Stimulated activated CD4-positive, alpha-beta T cell treated with anti-CD3 and anti-CD28 coated beads, Interleukin-4, amount 100 ng/mL, for 24 hours (primary cell): ENCODE results near the gene SPRING1.
A peak's percentile ranks its signal among the peaks of the same experiment; 100 is the strongest.

ENCODE experiments used
- DNase-seq: peaks from one replicate; pipeline ENCODE4 v3.0.0-alpha.2; 2020

Gene SPRING1

GRCh38 chr12:116708826-116709756 is 28.8 kb downstream of the SPRING1 start:
- DNase-seq = peak; percentile 46

DNA sequence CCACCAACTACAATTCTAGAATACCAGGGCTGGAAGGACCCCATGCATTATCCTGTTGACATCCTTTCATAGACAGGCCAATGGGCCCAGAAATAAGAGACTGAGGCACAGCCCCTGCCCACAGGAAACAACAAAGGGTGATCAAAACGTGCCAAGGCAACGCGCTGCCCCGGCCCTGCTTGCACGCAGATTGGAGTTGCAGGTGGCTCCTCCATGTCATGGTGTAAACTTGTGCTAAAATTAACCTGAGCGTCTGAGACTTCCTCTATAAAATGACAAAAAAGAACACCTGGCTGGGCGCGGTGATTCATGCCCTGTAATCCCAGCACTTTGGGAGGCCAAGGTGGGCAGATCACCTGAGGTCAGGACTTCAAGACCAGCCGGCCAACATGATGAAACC is 30.1 kb downstream of the SPRING1 start:
- DNase-seq = no peak

GRCh38 chr12:116703214-116703795 is 34.6 kb downstream of the SPRING1 start:
- DNase-seq = peak; percentile 74

- no peak for DNase-seq
Measured at GRCh38 chr12:116701432-116701831, 36.4 kb downstream of the SPRING1 start.

GRCh38 chr12:116700066-116700465 is 37.8 kb downstream of the SPRING1 start:
- no peak for DNase-seq

GRCh38 chr12:116698554-116699075 is 39.3 kb downstream of the SPRING1 start:
- DNase-seq = no peak

DNA sequence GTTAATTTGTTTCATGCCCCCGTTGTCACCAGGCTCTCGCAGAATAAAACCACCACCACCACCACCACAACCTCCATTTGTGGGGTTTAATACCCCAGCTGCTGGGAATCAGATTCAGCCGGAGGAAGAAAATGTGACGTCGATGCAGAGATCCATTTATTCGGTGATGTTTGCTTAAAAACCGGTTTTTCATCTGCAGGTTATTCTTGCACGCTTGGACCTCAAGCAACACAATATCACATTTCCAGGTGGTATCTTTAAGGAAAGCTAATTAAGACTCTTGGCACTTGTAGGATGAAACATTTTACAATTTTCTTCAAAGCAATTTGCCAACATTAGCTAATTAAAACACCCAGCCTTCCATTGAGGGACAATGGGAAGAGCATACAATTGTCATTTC is 39.8 kb downstream of the SPRING1 start:
- DNase-seq = no peak

- no peak for DNase-seq
Measured at GRCh38 chr12:116697716-116698115, 40.2 kb downstream of the SPRING1 start.

DNA sequence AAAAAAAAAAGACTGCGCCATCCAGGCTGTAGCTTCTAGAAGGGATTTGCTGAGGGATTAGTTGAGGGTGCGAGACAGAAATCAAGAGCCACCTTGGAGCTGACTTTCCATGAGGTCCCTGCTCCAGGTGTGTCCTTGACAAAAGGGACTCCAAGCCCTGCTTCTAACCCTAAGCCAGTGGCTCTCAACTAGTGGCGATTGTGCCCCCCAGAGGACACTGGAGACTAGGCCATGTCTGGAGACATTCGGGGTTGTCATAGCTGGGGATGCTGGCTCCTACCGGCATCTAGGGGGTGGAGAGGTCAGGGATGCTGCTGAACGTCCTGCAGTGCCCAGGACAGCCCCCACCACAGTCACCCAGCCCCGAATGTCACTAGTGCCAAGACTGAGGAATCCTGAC is 40.6 kb downstream of the SPRING1 start:
- no peak for DNase-seq

DNA sequence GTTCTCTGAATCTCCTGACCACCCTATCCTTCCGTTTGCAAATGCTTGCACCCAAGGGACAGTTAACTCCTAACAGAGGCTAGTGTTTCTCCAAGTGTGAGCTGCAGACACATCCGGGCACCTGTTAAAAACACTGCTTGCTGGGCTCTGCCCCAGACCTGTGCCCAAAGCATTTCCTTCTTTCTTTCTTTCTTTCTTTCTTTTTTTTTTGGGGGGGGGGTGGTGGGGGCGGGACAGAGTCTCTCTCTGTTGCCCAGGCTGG is 42.5 kb downstream of the SPRING1 start:
- no peak for DNase-seq

DNA sequence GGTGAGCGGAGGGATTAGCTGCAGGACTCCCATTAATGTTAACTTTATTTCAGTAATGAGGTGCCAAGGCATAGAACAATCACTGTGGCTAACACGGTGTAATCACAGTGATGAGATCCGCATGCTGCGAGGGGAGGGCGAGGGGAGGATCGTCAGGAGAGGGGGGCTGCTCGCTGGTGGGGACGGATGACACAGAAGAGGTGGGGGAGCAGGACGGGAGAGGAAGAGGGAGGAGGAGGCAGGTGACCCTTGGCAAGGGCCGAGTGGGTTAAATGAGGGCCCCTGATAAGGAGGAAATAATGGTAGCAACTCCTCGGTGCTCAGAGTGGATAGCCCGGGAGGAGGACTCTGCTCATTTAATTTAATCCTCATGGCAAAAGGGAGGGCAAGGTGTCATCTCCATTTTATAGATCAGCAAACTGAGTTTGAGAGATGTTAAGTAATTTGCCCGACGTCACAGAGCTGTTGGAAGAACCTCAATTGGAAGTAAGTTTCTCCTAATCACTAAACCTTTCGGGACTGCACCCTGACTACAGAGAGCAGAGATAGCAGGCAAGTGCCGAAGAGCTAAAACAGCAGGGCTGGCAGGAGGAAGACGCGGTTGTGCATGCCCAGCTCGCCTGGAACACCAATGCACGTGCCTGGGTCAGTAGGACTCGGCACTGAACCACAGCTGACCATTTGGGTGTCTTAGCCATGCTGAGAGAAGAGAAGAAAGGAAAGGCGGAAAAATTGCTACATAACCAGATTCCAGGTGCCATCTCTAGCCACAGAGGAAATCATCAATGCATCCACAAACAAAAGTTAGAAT is 43.0 kb downstream of the SPRING1 start:
- DNase-seq = no peak

DNA sequence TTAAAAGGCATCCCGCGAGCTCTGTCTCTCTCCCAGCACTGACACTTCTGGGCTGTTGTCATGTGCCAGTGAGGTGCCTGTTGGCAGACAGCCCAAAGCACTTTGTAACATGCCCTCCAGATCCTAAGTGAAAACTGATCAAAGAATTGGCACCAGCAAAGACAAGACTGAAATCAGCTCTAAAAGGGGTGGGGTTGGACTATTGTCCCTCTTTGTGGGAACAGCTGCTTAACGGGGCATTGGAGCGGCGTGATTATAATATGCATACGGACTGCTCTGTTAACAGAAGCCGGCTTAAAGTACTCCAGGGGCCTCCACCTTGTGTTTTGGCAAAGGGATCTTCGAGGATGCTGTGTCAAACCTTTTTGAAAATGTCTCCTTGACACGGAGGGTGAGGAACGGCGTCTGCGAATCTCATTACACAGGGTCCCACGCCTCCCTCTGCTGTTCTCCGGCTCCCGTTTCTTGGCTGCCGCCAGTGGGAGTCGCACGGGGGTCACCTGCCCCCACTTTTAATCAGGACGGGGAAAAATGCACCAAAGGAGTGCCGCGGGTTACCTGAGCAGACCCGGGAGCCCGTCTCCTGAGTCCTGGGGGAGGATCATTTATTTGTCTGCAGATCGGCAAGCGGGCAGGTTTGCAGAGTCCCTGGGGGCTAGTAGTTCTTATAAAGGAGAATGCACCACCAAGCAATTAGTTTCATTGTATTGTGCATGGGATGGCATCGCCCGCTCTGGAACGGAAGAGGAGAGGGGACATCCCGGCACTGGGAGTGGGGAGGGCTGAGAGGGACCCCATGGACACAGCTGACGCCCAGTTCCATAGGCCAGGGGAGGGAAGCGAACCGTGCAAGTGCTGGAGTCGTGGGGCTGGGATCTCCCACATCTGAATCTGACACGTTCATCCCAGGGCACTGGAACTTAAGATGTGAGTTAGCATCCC is 44.3 kb downstream of the SPRING1 start:
- DNase-seq = no peak

GRCh38 chr12:116692605-116693004 is 45.3 kb downstream of the SPRING1 start:
- no peak for DNase-seq

- DNase-seq = no peak
Measured at GRCh38 chr12:116691636-116692035, 46.2 kb downstream of the SPRING1 start.

- DNase-seq = no peak
Measured at GRCh38 chr12:116691205-116691604, 46.7 kb downstream of the SPRING1 start.

- DNase-seq = no peak
Measured at GRCh38 chr12:116689979-116690744, 47.7 kb downstream of the SPRING1 start.

DNA sequence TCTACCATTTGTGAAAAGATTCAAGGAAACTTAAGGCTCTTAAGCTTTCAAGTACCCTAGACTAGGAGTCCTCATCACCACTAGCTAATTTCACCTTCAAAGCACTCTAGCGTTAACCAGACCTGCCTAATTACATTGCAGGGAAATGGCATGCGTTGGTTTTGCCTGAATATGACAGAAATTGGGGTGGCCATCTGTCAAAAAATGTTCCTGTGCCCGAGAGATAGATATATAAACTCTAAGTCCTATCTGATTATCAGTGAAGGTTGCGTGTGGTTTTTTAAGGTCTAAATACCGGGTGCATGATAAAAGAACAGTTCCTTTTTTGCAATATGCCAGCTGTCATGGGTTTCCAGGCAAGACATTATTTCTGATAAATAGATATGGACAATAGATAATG is 48.3 kb downstream of the SPRING1 start:
- DNase-seq = no peak
